ENCODE measurements around the gene MAN2A2.

DNA sequence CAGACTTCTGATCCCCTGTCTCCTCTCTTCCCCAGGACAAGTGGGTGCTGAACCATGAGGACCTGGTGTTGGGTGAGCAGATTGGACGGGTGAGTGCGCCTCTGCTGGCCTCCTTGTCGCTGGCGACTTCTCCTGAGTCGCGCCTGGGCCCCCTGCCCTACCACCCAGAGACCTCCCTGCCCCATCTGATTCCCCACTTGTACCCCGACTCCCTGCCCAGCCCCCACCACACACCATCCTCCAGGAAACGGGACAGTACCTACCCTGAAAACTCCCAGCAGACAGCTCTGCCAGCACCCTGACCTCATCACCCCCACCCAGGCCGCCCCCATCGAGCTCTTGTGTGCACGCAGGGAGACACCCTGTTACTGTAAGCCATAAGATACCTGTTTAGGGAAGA is 11.1 kb upstream of the MAN2A2 start:
- TF ChIP-seq ESRRG (CRISPR knock-in tag; IDR thresholded peaks at IDR 0.05) (no peak), ARNTL (CRISPR knock-in tag; IDR thresholded peaks at IDR 0.05; ENCODE audit: borderline replicate concordance, low read depth) (no peak), GLIS3 (CRISPR knock-in tag; IDR thresholded peaks at IDR 0.05) (no peak), BACH2 (CRISPR knock-in tag; IDR thresholded peaks at IDR 0.05; ENCODE audit: borderline replicate concordance) (no peak), ZNF70 (CRISPR knock-in tag; IDR thresholded peaks at IDR 0.05) (no peak), TCF4 (CRISPR knock-in tag; IDR thresholded peaks at IDR 0.05; ENCODE audit: borderline replicate concordance) (no peak), PPARA (CRISPR knock-in tag; IDR thresholded peaks at IDR 0.05; ENCODE audit: borderline replicate concordance) (no peak), ISL1 (CRISPR knock-in tag; IDR thresholded peaks at IDR 0.05) (no peak), CSDC2 (CRISPR knock-in tag; IDR thresholded peaks at IDR 0.05) (no peak), RARB (CRISPR knock-in tag; IDR thresholded peaks at IDR 0.05) (no peak)
- TF ChIP-seq, protein P1, sequence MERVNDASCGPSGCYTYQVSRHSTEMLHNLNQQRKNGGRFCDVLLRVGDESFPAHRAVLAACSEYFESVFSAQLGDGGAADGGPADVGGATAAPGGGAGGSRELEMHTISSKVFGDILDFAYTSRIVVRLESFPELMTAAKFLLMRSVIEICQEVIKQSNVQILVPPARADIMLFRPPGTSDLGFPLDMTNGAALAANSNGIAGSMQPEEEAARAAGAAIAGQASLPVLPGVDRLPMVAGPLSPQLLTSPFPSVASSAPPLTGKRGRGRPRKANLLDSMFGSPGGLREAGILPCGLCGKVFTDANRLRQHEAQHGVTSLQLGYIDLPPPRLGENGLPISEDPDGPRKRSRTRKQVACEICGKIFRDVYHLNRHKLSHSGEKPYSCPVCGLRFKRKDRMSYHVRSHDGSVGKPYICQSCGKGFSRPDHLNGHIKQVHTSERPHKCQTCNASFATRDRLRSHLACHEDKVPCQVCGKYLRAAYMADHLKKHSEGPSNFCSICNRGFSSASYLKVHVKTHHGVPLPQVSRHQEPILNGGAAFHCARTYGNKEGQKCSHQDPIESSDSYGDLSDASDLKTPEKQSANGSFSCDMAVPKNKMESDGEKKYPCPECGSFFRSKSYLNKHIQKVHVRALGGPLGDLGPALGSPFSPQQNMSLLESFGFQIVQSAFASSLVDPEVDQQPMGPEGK (CRISPR knock-in tag; IDR thresholded peaks at IDR 0.05; ENCODE audit: borderline replicate concordance) = no peak
- TF ChIP-seq, protein P2, sequence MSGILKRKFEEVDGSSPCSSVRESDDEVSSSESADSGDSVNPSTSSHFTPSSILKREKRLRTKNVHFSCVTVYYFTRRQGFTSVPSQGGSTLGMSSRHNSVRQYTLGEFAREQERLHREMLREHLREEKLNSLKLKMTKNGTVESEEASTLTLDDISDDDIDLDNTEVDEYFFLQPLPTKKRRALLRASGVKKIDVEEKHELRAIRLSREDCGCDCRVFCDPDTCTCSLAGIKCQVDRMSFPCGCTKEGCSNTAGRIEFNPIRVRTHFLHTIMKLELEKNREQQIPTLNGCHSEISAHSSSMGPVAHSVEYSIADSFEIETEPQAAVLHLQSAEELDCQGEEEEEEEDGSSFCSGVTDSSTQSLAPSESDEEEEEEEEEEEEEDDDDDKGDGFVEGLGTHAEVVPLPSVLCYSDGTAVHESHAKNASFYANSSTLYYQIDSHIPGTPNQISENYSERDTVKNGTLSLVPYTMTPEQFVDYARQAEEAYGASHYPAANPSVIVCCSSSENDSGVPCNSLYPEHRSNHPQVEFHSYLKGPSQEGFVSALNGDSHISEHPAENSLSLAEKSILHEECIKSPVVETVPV (CRISPR knock-in tag; IDR thresholded peaks at IDR 0.05) = no peak
- TF ChIP-seq, protein P3, sequence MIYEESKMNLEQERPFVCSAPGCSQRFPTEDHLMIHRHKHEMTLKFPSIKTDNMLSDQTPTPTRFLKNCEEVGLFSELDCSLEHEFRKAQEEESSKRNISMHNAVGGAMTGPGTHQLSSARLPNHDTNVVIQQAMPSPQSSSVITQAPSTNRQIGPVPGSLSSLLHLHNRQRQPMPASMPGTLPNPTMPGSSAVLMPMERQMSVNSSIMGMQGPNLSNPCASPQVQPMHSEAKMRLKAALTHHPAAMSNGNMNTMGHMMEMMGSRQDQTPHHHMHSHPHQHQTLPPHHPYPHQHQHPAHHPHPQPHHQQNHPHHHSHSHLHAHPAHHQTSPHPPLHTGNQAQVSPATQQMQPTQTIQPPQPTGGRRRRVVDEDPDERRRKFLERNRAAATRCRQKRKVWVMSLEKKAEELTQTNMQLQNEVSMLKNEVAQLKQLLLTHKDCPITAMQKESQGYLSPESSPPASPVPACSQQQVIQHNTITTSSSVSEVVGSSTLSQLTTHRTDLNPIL (CRISPR knock-in tag; IDR thresholded peaks at IDR 0.05; ENCODE audit: low read depth) = no peak
- TF ChIP-seq, protein P4, sequence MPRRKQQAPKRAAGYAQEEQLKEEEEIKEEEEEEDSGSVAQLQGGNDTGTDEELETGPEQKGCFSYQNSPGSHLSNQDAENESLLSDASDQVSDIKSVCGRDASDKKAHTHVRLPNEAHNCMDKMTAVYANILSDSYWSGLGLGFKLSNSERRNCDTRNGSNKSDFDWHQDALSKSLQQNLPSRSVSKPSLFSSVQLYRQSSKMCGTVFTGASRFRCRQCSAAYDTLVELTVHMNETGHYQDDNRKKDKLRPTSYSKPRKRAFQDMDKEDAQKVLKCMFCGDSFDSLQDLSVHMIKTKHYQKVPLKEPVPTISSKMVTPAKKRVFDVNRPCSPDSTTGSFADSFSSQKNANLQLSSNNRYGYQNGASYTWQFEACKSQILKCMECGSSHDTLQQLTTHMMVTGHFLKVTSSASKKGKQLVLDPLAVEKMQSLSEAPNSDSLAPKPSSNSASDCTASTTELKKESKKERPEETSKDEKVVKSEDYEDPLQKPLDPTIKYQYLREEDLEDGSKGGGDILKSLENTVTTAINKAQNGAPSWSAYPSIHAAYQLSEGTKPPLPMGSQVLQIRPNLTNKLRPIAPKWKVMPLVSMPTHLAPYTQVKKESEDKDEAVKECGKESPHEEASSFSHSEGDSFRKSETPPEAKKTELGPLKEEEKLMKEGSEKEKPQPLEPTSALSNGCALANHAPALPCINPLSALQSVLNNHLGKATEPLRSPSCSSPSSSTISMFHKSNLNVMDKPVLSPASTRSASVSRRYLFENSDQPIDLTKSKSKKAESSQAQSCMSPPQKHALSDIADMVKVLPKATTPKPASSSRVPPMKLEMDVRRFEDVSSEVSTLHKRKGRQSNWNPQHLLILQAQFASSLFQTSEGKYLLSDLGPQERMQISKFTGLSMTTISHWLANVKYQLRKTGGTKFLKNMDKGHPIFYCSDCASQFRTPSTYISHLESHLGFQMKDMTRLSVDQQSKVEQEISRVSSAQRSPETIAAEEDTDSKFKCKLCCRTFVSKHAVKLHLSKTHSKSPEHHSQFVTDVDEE (CRISPR knock-in tag; IDR thresholded peaks at IDR 0.05) = no peak

Data from SK-N-SH treated with all-trans-retinoic acid at 6 μM for 48 hours (cell line).